IPS-NIHi11 (cell line): ENCODE measurements around the gene UQCR11.

Experiments
- DNase-seq: peaks from one replicate; pipeline ENCODE4 v3.0.0; 2012; ENCODE audit warnings: mixed read lengths, low spot score

Gene UQCR11

GRCh38 chr19:1567116-1567847 is 38.0 kb downstream of the UQCR11 start:
- DNase-seq, result no peak

GRCh38 chr19:1566392-1567115 is 38.7 kb downstream of the UQCR11 start:
- peak; percentile 96 for DNase-seq

GRCh38 chr19:1563251-1563650 is 42.0 kb downstream of the UQCR11 start:
- DNase-seq, result no peak

GRCh38 chr19:1561236-1561842 is 43.9 kb downstream of the UQCR11 start:
- DNase-seq, result no peak

- no peak for DNase-seq
Observed at GRCh38 chr19:1560286-1560882, 44.9 kb downstream of the UQCR11 start.

- no peak for DNase-seq
Observed at GRCh38 chr19:1558552-1558951, 46.7 kb downstream of the UQCR11 start.

GRCh38 chr19:1556390-1557070 is 48.7 kb downstream of the UQCR11 start:
- DNase-seq, result no peak

GRCh38 chr19:1555487-1556389 is 49.5 kb downstream of the UQCR11 start:
- no peak for DNase-seq

- DNase-seq, result no peak
Observed at GRCh38 chr19:1554968-1555367, 50.3 kb downstream of the UQCR11 start.

- no peak for DNase-seq
Observed at GRCh38 chr19:1553415-1553814, 51.8 kb downstream of the UQCR11 start.

GRCh38 chr19:1551068-1552040 is 53.9 kb downstream of the UQCR11 start:
- peak; percentile 4 for DNase-seq

- no peak for DNase-seq
Observed at GRCh38 chr19:1549332-1549945, 55.8 kb downstream of the UQCR11 start.
